ACHN (cell line): Measurements from ENCODE around the gene AIFM3.

Experiments used
- DNase-seq: peaks from one replicate; pipeline ENCODE4 v3.0.0-alpha.2; 2015
- in situ Hi-C: cut with HindIII; loops from 2 replicates; pipeline ENCODE4 v1.10.0; 2017; ENCODE audit warnings: low sequenced_read_pairs, low pct_ligation_motif_present, low pct_unique_long_range_greater_than_20kb

The AIFM3 gene

GRCh38 chr22:20953668-20954500 lies 13.2 kb upstream of the AIFM3 start:
- in situ Hi-C loops, result no loop called here
- DNase-seq, result no peak

DNA sequence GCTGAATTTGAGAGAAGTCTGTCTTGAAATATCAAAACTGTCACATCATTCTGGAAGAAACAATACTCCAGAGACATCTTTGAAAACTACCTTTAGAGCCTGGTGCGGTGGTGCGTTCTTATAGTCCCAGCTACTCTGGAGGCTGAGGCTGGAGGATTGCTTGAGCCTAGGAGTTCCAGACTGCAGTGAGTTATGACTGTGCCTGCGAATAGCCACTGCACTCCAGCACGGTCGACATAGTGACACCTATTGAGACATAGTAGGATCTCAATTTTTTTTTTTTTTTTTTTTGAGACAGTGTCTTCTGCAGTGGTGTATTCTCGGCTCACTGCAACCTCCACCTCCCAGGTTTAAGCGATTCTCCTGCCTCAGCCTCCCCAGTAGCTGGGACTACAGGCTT lies 11.5 kb upstream of the AIFM3 start:
- in situ Hi-C loops, result no loop called here
- DNase-seq, result no peak

- in situ Hi-C loops, result no loop called here
- peak; percentile 56 for DNase-seq
These were observed 10.6 kb upstream of the AIFM3 start for GRCh38 chr22:20956258-20957101.

DNA sequence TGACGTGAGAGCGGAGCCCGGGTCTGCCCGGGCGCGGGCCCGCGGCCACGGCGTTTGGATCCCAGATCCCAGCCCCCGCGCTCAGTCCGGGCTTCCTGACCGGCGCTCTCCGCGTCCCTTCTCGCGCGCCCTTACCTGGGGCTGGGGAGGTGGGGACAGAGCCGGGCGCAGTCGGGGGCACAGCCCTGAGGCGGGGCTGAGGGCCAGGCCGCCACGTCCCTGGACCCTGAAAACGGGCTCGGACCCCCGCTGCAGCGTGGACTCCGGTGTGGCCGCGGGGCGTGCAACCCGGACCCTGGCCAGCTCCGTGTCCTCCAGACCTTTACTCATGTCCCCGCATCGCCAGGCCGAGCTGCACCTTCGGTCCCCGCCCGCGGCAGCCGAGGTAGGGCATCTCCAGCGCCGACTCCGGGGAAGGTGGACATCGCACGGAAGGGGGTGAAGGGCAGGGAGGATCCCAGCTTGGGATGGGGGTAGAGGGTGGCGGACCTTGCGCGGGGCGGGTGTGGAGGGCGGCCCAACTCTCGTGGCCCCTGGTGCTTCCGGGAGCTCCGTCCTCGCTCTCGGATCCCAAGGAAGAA lies 9.9 kb upstream of the AIFM3 start:
- in situ Hi-C loops, result no loop called here
- peak; percentile 30 for DNase-seq

GRCh38 chr22:20957683-20958431 lies 9.2 kb upstream of the AIFM3 start:
- peak; percentile 71 for DNase-seq
- in situ Hi-C loops, result no loop called here

DNA sequence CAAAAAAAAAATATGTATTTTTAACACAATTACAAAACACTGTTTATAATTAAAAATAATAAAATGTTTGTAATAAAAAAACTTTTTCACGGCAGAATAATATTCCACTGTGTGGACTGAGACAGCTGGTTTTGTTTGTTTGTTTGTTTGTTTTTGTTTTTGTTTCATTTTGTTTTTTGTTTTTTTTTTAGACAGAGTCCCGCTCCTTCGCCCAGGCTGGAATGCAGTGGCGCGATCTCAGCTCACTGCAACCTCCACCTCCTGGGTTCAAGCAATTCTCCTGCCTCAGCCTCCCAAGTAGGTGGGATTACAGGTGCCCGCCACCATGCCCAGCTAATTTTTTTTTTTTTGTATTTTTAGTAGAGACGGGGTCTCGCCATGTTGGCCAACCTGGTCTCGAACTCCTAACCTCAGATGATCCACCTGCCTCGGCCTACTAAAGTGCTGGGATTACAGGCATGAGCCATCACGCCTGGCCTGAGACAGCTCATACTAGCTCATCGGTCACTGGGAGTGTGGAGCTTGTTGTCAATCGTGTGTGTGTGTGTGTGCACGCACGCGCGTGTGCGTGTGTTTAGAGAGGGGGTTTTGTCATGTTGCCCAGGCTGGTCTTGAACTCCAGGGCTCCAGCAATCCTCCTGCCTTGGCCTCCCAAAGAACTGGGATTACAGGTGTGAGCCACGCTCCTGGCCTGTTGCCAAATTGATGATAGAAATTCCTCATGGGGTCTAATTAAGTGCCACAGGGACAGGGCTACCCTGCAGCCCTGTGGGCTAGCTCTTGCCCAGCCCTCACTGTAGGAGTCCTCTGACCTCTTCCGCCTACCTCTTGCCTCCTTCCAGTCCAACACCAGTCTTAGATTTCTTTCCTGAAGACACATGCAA lies 7.2 kb upstream of the AIFM3 start:
- no peak for DNase-seq
- in situ Hi-C loops, result no loop called here

DNA sequence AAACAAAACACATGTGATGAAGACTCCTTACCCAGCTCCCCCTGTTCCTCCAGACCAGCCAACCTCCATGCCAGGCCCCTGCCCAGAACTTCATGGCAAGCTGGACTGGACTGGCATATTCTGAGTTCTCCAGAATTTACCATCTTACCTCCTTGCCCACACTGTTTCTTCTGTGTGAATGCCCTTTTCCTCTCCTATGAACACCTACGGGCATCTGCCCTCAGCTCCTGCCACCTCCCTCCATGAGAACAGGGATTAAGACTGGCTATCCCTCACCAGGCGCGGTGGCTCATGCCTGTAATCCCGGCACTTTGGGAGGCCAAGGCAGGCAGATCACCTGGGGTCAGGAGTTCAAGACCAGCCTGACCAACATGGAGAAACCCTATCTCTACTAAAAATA lies 6.4 kb upstream of the AIFM3 start:
- in situ Hi-C loops, result no loop called here
- no peak for DNase-seq

DNA sequence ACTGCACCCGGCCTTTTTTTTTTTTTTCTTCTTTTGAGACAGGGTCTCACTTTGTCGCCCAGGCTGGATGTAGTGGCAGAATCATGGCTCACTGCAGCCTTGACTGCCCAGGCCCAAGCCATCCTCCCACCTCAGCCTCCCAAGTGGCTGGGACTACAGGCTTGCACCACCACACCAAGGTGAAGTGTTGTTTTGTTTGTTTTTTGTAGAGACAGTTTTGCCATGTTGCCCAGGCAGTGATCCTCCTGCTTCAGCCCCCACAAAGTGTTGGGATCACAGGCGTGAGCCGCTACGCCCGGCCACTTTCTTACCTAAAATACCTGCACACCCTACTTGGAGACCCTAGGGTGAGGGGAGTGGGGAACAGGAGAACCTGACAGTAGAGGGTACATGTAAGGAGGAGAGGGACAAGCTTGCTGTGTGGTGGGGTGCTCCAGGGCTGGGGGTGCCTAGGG lies 4.5 kb upstream of the AIFM3 start:
- in situ Hi-C loops, result no loop called here

DNA sequence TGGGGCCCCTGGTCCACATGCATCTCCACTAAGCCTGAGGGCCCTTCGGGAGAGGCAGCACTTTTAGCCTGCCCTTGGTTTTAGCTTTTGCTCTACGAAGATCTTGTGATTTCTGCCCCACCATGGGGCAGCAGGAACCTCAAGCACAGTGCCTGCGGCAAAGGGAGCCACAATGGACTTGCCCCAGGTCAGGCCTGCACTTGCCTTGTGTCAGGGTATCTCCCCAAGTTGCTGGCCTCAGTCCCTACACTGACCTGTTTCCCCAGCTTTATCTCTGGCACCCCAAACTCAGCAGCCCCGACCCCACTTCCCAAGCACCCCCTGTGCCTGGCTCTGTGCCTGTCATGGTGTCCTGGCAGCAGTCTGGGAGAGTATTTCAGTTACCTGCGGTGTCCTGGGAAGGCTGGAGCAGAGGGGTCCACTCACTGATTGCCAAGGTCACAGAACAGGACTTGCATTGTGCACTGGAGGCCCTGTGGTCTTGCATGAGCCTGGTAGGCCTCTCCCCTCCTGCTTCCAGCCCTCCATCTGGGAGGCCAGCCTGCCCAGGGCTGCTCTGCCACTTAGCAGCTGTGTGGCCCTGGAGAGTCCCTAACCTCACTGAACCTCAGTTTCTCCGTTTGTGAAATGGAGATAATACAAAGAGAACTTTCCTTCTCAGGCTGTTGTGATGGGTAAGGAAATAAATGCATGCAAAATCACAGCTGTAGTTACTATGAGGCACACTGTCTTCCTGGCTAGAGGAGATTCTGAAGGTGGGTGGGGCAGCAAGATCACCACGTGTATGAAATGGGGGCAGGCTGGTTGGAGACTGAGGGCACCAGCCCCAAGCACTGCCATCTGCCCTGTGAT lies 3.6 kb upstream of the AIFM3 start:
- no peak for DNase-seq
- in situ Hi-C loops, result no loop called here

More for the DNA sequence above, 4.5 kb upstream of the AIFM3 start:
- no peak for DNase-seq

- in situ Hi-C loops, result no loop called here
- no peak for DNase-seq
These were observed 2.8 kb upstream of the AIFM3 start for GRCh38 chr22:20964090-20964798.

DNA sequence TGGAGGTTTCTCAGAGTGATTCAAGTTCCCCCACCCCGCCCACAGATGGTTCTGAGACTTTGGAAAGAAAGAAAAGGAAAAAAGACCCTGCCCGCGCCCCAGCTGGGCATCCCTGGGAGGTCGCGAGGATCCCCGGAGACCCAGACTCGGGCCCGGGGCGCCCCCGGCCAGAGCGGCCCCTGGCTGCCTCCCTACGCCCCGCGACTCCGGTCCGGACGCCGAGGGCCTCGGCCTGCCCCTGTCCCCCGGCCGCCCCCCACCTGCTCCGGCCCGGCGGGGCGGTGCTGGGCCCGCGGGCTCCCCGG lies 2.3 kb upstream of the AIFM3 start:
- no peak for DNase-seq
- in situ Hi-C loops, result no loop called here

GRCh38 chr22:20965104-20965887 lies 1.8 kb upstream of the AIFM3 start:
- in situ Hi-C loops, result no loop called here
- DNase-seq, result no peak

DNA sequence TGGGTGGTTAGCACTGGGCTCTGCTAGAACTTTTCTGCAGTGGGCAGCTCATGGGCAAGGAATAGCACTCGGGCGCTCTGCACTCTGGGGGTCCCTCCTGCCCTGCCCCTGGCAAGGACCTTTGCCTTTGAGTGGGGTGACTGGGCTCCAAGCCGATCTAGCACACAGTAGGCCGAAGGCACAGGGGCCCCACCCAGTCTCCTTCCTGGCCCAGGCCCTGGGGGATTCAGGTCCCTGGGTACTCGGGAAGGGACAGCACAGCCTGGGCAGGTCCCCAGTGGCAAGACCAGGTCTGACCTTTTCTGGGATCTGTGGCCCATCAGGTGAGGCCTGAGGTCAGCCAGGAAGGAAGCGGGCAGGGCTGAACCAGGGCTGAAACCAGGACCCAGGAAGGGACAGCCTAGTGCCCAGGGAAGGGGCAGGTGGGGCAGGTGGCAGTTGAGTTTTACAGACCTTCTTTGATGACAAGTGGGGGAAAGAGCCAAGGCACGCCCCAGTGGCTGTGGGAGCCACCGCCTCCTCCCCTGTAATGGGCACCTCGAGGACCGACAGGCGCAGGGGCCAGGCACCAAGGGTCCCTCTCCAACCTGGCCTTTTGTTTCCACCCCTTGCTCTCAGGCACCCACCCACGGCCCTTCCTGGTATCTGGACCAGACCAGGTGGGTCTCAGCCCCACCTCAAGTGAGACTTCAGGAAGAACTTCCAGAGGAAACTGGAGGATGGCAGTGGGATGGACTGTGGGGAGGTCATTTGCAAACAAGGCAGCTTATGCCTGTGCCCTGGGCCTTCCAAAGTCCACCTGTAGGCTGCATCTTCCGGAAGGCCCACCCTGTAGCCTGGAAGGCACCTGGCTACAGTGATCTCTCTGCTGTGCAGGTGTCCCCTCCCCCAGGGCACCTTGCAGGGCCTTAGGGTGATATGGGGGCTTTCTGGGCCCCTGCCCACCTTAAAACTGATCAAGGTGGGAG lies 883 bp upstream of the AIFM3 start:
- in situ Hi-C loops, result no loop called here
- DNase-seq, result no peak

DNA sequence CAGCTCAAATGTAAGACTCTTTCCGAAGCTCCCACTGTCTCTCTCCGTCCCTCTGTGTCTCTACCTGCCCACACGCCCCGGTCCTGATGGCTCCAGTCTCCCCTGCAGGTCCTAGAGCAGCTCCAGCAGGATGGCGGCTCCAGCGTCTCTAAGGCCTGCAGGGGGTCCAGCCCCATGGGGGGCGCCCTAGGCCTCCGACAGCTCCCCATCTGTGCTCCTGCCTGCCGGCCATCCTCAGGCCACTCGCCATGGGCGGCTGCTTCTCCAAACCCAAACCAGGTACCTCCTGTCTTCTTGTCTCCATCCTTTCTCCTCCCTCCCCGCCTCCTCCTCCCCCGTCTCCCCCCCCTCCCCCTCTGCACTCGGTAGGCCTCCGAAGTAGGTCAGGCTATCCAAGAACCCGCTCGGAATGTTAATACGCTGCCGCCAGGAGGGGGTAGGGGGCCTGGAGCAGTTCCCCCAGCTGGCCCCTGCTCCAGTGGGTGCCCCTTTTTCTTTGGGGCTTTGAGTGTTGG lies 699 bp downstream of the AIFM3 start:
- no peak for DNase-seq
- in situ Hi-C loops, result no loop called here
